Nephron progenitor cell (in vitro differentiated cells): Measurements from ENCODE around the gene LYPD3.
A peak's percentile ranks its signal among the peaks of the same experiment; 100 is the strongest.

Source experiments
- DNase-seq: peaks from one replicate; pipeline ENCODE4 v3.0.0; 2021
- H3K27ac Mint-ChIP-seq: 2 replicates; pipeline ENCODE4 v1.8.0; 2021; ENCODE audit warnings: mild to moderate bottlenecking, moderate library complexity, mixed read lengths
- H3K27me3 Mint-ChIP-seq: 2 replicates; pipeline ENCODE4 v1.8.0; 2021; ENCODE audit warnings: mild to moderate bottlenecking, low read depth, mixed read lengths; ENCODE audit not compliant: poor library complexity
- H3K36me3 Mint-ChIP-seq: 2 replicates; pipeline ENCODE4 v1.8.0; 2021; ENCODE audit warnings: low read depth, mixed read lengths
- H3K4me1 Mint-ChIP-seq: 2 replicates; pipeline ENCODE4 v1.8.0; 2021; ENCODE audit warnings: mixed read lengths
- H3K4me3 Mint-ChIP-seq: 2 replicates; pipeline ENCODE4 v1.8.0; 2021; ENCODE audit warnings: mild to moderate bottlenecking, moderate library complexity, mixed read lengths
- H3K9me3 Mint-ChIP-seq: 2 replicates; pipeline ENCODE4 v1.8.0; 2021; ENCODE audit warnings: mild to moderate bottlenecking, moderate library complexity, mixed read lengths
- TF ChIP-seq, protein P1 (sequence below): fragments of 200-600 bp; sonication (generic); IDR thresholded peaks from 2 replicates; pipeline ENCODE4 v1.5.0; 2021; ENCODE audit warnings: antibody characterized with exemption

LYPD3 gene

DNA sequence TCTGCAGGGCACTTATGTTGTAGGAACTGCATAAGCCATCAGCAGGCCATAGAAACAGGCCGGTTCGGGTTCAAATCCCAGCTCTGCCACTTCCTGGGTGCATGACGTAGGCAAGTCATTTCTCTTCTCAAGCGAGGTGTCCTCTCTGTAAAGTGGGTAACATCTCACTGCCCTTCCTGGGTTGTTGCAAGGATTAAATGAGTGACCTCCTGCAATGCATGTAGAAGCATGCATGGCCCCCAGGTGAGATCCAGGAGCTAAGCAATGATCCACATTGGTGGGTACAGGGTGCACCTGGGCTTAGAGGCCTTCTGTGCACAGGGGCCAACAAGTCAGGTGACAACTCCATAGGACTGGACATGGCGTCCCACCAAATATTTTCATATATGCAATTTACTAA lies 25.4 kb upstream of the LYPD3 start:
- Mint-ChIP-seq H3K27ac (no peak overlapping the region), H3K4me1 (peaks cover 18% of the 10 kb centered on the region), H3K36me3 (peaks cover 9% of the 10 kb centered on the region), H3K4me3 (no peak overlapping the region), H3K9me3 (no peaks in the 10 kb centered on the region), H3K27me3 (peaks cover 6% of the 10 kb centered on the region)
- no peak for DNase-seq
- TF ChIP-seq, protein P1, sequence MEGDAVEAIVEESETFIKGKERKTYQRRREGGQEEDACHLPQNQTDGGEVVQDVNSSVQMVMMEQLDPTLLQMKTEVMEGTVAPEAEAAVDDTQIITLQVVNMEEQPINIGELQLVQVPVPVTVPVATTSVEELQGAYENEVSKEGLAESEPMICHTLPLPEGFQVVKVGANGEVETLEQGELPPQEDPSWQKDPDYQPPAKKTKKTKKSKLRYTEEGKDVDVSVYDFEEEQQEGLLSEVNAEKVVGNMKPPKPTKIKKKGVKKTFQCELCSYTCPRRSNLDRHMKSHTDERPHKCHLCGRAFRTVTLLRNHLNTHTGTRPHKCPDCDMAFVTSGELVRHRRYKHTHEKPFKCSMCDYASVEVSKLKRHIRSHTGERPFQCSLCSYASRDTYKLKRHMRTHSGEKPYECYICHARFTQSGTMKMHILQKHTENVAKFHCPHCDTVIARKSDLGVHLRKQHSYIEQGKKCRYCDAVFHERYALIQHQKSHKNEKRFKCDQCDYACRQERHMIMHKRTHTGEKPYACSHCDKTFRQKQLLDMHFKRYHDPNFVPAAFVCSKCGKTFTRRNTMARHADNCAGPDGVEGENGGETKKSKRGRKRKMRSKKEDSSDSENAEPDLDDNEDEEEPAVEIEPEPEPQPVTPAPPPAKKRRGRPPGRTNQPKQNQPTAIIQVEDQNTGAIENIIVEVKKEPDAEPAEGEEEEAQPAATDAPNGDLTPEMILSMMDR: no peak

DNA sequence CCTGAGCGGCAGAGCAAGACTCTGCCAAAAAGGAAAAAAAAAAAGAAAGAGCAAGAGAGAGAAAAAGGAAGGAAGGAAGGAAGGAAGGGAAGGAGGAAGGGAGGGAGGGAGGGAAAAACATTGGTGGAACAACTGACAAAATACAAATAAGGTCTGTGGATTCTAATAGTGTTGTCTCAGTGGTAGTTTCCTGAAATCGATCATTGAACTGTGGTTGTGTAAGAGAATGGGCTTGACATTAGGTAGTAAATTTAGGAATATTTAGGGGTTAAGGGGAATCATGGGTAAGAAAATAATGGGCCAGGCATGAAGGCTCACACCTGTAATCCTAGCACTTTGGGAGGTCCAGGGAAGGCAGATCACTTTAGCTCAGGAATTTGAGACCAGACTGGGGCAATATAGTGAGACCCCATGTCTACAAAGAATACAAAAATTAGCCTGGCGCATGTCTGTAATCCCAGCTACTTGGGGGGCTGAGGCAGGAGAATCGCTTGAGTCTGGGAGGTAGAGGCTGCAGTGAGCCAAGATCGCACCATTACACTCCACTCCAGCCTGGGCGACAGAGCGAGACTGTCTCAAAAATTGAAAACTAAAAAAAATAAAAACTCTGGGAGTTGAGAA lies 24.7 kb upstream of the LYPD3 start:
- H3K4me1 Mint-ChIP-seq: peaks cover 18% of the 10 kb centered on the region
- no peaks in the 10 kb centered on the region for H3K9me3 Mint-ChIP-seq
- peak overlapping the region; percentile 16 for H3K27ac Mint-ChIP-seq
- no peak overlapping the region for H3K4me3 Mint-ChIP-seq
- peaks cover 6% of the 10 kb centered on the region for H3K36me3 Mint-ChIP-seq
- TF ChIP-seq, protein P1: no peak
- DNase-seq: no peak
- H3K27me3 Mint-ChIP-seq: peaks cover 6% of the 10 kb centered on the region

DNA sequence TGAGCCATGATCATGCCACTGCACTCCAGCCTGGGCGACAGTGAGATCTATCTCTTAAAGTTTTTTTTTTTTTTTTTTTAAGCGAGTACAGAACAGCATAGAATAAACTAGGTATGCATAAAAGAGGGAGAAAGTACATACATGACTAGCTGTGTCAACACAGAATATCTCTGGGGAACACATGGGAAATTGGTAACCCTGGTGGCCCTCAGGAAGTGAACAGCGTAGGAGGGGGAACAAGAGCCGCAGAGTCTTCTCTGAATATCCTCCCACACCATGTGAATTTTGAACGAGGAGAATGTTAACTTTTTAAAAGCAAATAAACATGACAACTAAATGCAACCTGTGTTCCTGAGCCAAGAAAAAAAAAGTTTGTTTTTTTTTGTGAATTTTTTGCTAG lies 23.9 kb upstream of the LYPD3 start:
- no peak overlapping the region for H3K4me3 Mint-ChIP-seq
- TF ChIP-seq, protein P1: no peak
- no peak for DNase-seq
- peaks cover 6% of the 10 kb centered on the region for H3K27me3 Mint-ChIP-seq
- H3K36me3 Mint-ChIP-seq: peaks cover 6% of the 10 kb centered on the region
- no peaks in the 10 kb centered on the region for H3K9me3 Mint-ChIP-seq
- H3K27ac Mint-ChIP-seq: peak overlapping the region; percentile 80
- peaks cover 18% of the 10 kb centered on the region for H3K4me1 Mint-ChIP-seq

DNA sequence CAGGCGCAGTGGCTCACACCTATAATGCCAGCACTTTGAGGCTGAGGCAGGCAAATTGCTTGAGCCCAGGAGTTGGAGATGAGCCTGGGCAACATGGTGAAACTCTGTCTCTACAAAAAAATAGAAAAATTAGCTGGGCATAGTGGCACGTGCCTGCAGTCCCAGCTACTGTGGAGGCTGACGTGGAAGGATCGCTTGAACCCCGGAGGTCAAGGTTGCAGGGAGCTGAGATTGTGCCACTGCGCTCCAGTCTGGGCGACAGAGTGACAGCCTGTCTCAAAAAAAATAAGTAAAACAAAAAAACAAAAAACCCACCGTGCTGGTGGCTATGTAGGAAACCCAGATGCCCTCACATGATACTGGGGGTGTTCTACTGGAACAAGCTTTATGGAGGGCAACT lies 22.8 kb upstream of the LYPD3 start:
- TF ChIP-seq, protein P1: no peak
- Mint-ChIP-seq H3K9me3 (no peaks in the 10 kb centered on the region), H3K27me3 (peaks cover 6% of the 10 kb centered on the region), H3K4me3 (no peak overlapping the region), H3K36me3 (peaks cover 6% of the 10 kb centered on the region), H3K4me1 (peaks cover 18% of the 10 kb centered on the region), H3K27ac (no peak overlapping the region)
- DNase-seq: no peak

DNA sequence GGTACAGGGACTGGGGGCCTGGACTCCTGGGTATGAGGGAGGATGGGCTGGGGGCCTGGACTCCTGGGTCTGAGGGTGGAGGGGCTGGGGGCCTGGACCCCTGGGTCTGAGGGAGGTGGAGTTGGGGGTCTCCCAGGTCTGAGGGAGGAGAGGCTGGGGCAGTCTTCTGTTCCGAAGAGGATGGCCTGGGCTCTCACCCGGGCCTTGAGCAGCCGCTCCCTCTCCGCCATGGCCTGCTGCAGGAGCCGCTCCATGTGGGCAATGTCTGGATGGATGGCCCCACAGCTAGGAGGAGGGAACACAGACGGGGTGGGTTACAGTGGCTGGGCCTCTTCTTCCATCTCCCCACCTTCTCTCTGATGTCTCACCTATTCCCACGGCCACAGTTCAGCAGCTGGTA lies 21.0 kb upstream of the LYPD3 start:
- no peak overlapping the region for H3K27ac Mint-ChIP-seq
- H3K4me1 Mint-ChIP-seq: peaks cover 18% of the 10 kb centered on the region
- TF ChIP-seq, protein P1: no peak
- no peaks in the 10 kb centered on the region for H3K9me3 Mint-ChIP-seq
- H3K4me3 Mint-ChIP-seq: no peak overlapping the region
- DNase-seq: no peak
- peaks cover 6% of the 10 kb centered on the region for H3K36me3 Mint-ChIP-seq
- peaks cover 6% of the 10 kb centered on the region for H3K27me3 Mint-ChIP-seq

DNA sequence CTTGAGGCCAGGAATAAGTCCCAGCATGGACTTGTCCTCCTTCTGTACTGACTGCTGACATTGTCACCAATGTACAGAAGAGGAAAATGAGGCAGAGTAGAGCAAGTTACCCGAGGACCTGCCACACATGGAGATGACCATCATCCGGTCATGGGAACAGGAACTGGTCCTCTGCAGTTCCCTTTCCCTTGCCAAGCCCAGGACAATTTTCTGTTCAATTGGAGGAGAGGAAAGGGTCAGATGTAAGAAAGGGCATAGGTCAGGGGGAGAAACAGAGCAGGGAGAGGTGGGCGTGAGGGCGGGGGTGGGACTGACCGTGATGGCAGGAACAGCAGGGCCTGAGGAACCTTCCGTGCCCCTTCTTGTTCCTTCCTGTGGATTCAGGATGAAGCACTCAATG lies 20.5 kb upstream of the LYPD3 start:
- TF ChIP-seq, protein P1: no peak
- peaks cover 6% of the 10 kb centered on the region for H3K27me3 Mint-ChIP-seq
- peaks cover 6% of the 10 kb centered on the region for H3K36me3 Mint-ChIP-seq
- no peak overlapping the region for H3K27ac Mint-ChIP-seq
- H3K4me3 Mint-ChIP-seq: no peak overlapping the region
- peaks cover 18% of the 10 kb centered on the region for H3K4me1 Mint-ChIP-seq
- H3K9me3 Mint-ChIP-seq: no peaks in the 10 kb centered on the region
- no peak for DNase-seq
